GM19238 (cell line): Measurements from ENCODE around the gene DNAJC5.
A peak's percentile ranks its signal among the peaks of the same experiment; 100 is the strongest.
"Not testable (repeated sequence)": the region's sequence is repeated elsewhere in the genome, so short reads cannot be mapped to it uniquely, and the experiment has no call there.

Experiments used
- DNase-seq: peaks from one replicate; pipeline ENCODE4 v3.0.0; 2011; ENCODE audit warnings: low spot score; ENCODE audit not compliant: insufficient read length

The DNAJC5 gene

GRCh38 chr20:63894358-63895201 lies at the start of gene DNAJC5:
Gene DNAJC5, plus strand, starts transcription at chr20:63895126. Its CDS starts 33,220 bp downstream, at chr20:63928346.
- DNase-seq: peak; percentile 100

GRCh38 chr20:63846128-63846771 lies 48.7 kb upstream of the DNAJC5 start:
- no peak for DNase-seq

- DNase-seq: no peak
Observed at GRCh38 chr20:63846888-63847236, 48.1 kb upstream of the DNAJC5 start.

- DNase-seq: no peak
Observed at GRCh38 chr20:63847237-63848002, 47.5 kb upstream of the DNAJC5 start.

- DNase-seq: no peak
Observed at GRCh38 chr20:63848003-63848911, 46.7 kb upstream of the DNAJC5 start.

- peak; percentile 97 for DNase-seq
Observed at GRCh38 chr20:63850689-63851547, 44.0 kb upstream of the DNAJC5 start.

- DNase-seq: not testable (repeated sequence)
Observed at GRCh38 chr20:63851548-63851943, 43.4 kb upstream of the DNAJC5 start.

- DNase-seq: not testable (repeated sequence)
Observed at GRCh38 chr20:63853733-63854068, 41.2 kb upstream of the DNAJC5 start.

- peak; percentile 48 for DNase-seq
Observed at GRCh38 chr20:63854069-63854765, 40.7 kb upstream of the DNAJC5 start.

- no peak for DNase-seq
Observed at GRCh38 chr20:63854766-63855362, 40.1 kb upstream of the DNAJC5 start.

GRCh38 chr20:63855363-63856097 lies 39.4 kb upstream of the DNAJC5 start:
- no peak for DNase-seq

- no peak for DNase-seq
Observed at GRCh38 chr20:63856098-63856511, 38.8 kb upstream of the DNAJC5 start.

GRCh38 chr20:63857764-63858392 lies 37.0 kb upstream of the DNAJC5 start:
- DNase-seq: no peak

- DNase-seq: no peak
Observed at GRCh38 chr20:63858393-63859165, 36.3 kb upstream of the DNAJC5 start.

- DNase-seq: no peak
Observed at GRCh38 chr20:63859166-63859699, 35.7 kb upstream of the DNAJC5 start.

GRCh38 chr20:63860325-63861051 lies 34.4 kb upstream of the DNAJC5 start:
- DNase-seq: no peak
